ENCODE data around the gene GRIN2B.

Gene GRIN2B

GRCh38 chr12:13992585-13992984 lies 11.2 kb upstream of the GRIN2B start:
- TF ChIP-seq, protein P1, sequence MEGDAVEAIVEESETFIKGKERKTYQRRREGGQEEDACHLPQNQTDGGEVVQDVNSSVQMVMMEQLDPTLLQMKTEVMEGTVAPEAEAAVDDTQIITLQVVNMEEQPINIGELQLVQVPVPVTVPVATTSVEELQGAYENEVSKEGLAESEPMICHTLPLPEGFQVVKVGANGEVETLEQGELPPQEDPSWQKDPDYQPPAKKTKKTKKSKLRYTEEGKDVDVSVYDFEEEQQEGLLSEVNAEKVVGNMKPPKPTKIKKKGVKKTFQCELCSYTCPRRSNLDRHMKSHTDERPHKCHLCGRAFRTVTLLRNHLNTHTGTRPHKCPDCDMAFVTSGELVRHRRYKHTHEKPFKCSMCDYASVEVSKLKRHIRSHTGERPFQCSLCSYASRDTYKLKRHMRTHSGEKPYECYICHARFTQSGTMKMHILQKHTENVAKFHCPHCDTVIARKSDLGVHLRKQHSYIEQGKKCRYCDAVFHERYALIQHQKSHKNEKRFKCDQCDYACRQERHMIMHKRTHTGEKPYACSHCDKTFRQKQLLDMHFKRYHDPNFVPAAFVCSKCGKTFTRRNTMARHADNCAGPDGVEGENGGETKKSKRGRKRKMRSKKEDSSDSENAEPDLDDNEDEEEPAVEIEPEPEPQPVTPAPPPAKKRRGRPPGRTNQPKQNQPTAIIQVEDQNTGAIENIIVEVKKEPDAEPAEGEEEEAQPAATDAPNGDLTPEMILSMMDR (IDR thresholded peaks at IDR 0.05): no peak

DNA sequence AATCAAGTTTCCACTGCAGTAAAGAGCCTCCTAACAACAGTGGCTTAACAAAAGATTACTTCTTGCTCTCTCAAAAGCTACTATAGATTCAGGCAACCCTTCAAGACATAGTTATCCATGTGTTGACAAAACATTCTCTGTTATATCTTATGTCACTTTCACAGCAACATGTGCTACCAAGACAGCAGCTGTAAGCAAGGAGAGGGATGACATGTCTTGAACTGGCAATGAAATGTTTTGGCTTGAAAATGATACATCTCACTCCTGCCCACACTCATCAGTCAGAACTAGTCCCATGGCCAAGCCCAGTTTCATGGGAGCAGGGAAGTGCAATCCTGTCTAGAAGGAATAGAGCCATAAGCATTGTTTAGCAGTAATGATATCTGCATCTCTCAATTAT lies 10.7 kb upstream of the GRIN2B start:
- peaks cover 7% of the 10 kb centered on the region for H3K27me3 Mint-ChIP-seq (ENCODE audit: low read depth, poor library complexity)
- no peak for DNase-seq
- no peak overlapping the region for H3K4me3 Mint-ChIP-seq
- H3K9me3 Mint-ChIP-seq: no peaks in the 10 kb centered on the region
- no peak overlapping the region for H3K27ac Mint-ChIP-seq
- H3K4me1 Mint-ChIP-seq: no peaks in the 10 kb centered on the region
- TF ChIP-seq, protein P1 (IDR thresholded peaks at IDR 0.05): no peak
- no peaks in the 10 kb centered on the region for H3K36me3 Mint-ChIP-seq (ENCODE audit: low read depth)

More at GRCh38 chr12:13992585-13992984, 11.2 kb upstream of the GRIN2B start:
- Mint-ChIP-seq H3K27me3 (ENCODE audit: low read depth, poor library complexity) (peaks cover 7% of the 10 kb centered on the region), H3K4me1 (no peaks in the 10 kb centered on the region), H3K27ac (no peak overlapping the region), H3K4me3 (no peak overlapping the region), H3K9me3 (no peaks in the 10 kb centered on the region), H3K36me3 (ENCODE audit: low read depth) (no peaks in the 10 kb centered on the region)
- DNase-seq: no peak

DNA sequence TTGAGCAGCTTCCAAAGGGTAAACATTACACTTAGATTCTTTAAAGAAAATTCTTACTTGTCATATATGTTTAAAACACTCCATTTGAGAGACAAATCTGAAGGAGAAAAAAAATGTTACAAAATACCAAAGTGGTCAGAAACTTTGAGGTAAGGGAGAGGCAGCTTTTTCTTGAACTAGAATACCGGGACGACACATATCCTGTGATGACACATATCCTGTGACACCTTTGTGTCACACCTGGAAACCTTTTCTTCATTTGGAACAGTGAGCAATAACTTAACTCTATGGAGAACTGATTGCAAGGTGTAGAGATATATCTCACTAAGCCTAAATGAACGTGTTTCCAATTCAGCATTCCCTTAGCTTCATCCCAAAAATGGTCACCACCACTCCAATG lies 4.6 kb upstream of the GRIN2B start:
- peaks cover 6% of the 10 kb centered on the region for H3K4me1 Mint-ChIP-seq
- no peaks in the 10 kb centered on the region for H3K36me3 Mint-ChIP-seq (ENCODE audit: low read depth)
- H3K27ac Mint-ChIP-seq: no peak overlapping the region
- no peak overlapping the region for H3K4me3 Mint-ChIP-seq
- peaks cover 50% of the 10 kb centered on the region for H3K27me3 Mint-ChIP-seq (ENCODE audit: low read depth, poor library complexity)
- TF ChIP-seq, protein P1 (IDR thresholded peaks at IDR 0.05): no peak
- DNase-seq: no peak
- H3K9me3 Mint-ChIP-seq: peaks cover 16% of the 10 kb centered on the region

DNA sequence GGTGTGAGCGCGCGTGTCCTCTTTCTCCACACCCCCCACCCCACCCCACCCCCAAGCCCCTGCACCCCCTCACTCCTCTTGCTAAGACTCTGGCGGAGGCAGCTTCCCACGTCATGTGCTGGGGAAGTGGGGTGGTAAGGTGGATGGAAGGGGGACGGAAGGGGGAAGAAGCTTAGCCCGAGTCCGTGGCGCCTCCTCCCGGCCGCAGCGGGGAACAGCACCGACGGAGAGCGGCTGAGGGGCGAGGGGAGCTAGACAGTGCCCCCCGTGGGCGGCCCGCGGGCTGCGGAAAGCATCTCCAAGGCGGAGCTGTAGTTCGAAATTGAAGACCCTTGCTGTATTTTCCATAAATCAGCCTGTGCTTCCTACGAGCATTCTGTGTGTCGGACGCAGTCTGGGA lies 588 bp upstream of the GRIN2B start:
- peaks cover 16% of the 10 kb centered on the region for H3K9me3 Mint-ChIP-seq
- TF ChIP-seq, protein P1 (IDR thresholded peaks at IDR 0.05): peak; percentile 62
- H3K27ac Mint-ChIP-seq: no peak overlapping the region
- peak; percentile 76 for DNase-seq
- H3K27me3 Mint-ChIP-seq (ENCODE audit: low read depth, poor library complexity): peaks cover 87% of the 10 kb centered on the region
- peak overlapping the region; percentile 93 for H3K4me3 Mint-ChIP-seq
- peaks cover 21% of the 10 kb centered on the region for H3K4me1 Mint-ChIP-seq
- no peaks in the 10 kb centered on the region for H3K36me3 Mint-ChIP-seq (ENCODE audit: low read depth)

DNA sequence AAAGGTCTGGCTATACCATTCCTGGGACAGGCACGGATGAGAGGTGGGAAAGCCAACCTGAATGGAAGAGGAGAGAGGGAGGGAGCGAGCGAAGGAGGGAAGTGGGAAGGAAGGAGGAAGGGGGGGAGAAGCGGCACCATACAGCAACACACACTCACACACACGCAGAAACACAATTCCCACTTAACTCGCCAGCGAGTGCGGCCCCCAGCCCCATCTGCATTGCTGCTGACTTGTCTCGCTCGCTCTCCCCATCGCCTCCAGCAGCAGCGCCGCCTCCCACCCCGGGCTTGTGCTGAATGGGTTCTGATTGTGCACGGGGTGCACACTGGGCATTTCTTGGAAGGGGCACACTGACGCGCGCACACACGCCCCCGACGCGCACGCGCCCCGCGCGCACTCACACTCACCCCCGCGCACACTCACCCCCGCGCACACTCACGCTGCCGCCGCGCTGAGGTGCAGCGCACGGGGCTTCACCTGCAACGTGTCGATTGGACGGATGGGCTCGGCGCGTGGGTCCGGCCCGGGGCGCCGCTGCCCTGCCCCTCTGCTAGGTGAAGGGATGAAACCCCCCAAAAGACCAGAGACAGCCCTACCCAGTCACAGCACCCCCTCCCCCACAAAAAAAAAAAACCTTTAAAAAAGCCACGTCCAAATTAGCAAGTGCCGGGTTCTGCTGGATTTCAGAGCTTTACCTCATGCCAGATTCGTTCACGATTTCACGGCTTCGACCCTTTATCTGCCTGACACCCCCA lies 685 bp downstream of the GRIN2B start:
- Mint-ChIP-seq H3K27me3 (ENCODE audit: low read depth, poor library complexity) (peaks cover 93% of the 10 kb centered on the region), H3K4me1 (peaks cover 21% of the 10 kb centered on the region), H3K4me3 (peak overlapping the region; percentile 93), H3K27ac (no peak overlapping the region), H3K36me3 (ENCODE audit: low read depth) (no peaks in the 10 kb centered on the region), H3K9me3 (peaks cover 16% of the 10 kb centered on the region)
- TF ChIP-seq, protein P1 (IDR thresholded peaks at IDR 0.05): no peak
- peak; percentile 59 for DNase-seq

Data from nephron progenitor cell (in vitro differentiated cells).